Activated CD8-positive, alpha-beta T cell treated with anti-CD3 and anti-CD28 coated beads for 36 hours (primary cell): ENCODE measurements around the gene SKP2. TPM values are rescaled to one million over a fixed set of nuclear protein-coding genes. Genes with fewer than 3 reads are reported as not detected.

ENCODE experiments used
- ATAC-seq: fragments of 200-7000 bp; cut with Tn5 transposase; one replicate; pipeline ENCODE4 v1.10.0; 2021; ENCODE audit warnings: mild to moderate bottlenecking, moderate library complexity
- CTCF ChIA-PET: fragments of 350-600 bp; sonication (Branson Sonifier 250); formaldehyde crosslinking; loops from one replicate; lab custom pipeline; 2021; ENCODE audit warnings: antibody characterized with exemption; lab: Charles Lee
- POLR2A ChIA-PET: fragments of 350-600 bp; sonication (Branson Sonifier 250); formaldehyde crosslinking; loops from one replicate; lab custom pipeline; 2021; ENCODE audit warnings: antibody characterized with exemption; lab: Charles Lee
- DNase-seq: peaks from one replicate; pipeline ENCODE4 v3.0.0-alpha.2; 2020
- H3K27ac Mint-ChIP-seq: one replicate; pipeline ENCODE4 v1.8.0; 2021; ENCODE audit warnings: mild to moderate bottlenecking, mixed read lengths
- H3K27me3 Mint-ChIP-seq: one replicate; pipeline ENCODE4 v1.8.0; 2021; ENCODE audit warnings: mixed read lengths
- H3K36me3 Mint-ChIP-seq: one replicate; pipeline ENCODE4 v1.8.0; 2021; ENCODE audit warnings: low read depth, mixed read lengths
- H3K4me1 Mint-ChIP-seq: one replicate; pipeline ENCODE4 v1.8.0; 2021; ENCODE audit warnings: low read depth, mixed read lengths
- H3K4me3 Mint-ChIP-seq: one replicate; pipeline ENCODE4 v1.8.0; 2021; ENCODE audit warnings: mild to moderate bottlenecking, moderate library complexity, mixed read lengths
- H3K9me3 Mint-ChIP-seq: one replicate; pipeline ENCODE4 v1.8.0; 2021; ENCODE audit warnings: mixed read lengths
- intact Hi-C: fragments of 100-400 bp; cut with micrococcal nuclease; formaldehyde crosslinking; loops from one replicate; pipeline ENCODE4 v1.10.0; 2022
- total RNA-seq, 2 experiments: library from RNA; stranded (reverse); gene quantifications; one replicate each; pipeline ENCODE4 v1.2.3, GENCODE V29; 2021
- TF ChIP-seq, protein P1 (sequence below): fragments of 200-600 bp; IDR thresholded peaks from one replicate; pipeline ENCODE4 v1.8.0; 2022; ENCODE audit warnings: antibody characterized with exemption, mild to moderate bottlenecking

SKP2 gene
- total RNA-seq, 2 experiments from 2014 or later = 55.8 to 60.2 TPM

DNA sequence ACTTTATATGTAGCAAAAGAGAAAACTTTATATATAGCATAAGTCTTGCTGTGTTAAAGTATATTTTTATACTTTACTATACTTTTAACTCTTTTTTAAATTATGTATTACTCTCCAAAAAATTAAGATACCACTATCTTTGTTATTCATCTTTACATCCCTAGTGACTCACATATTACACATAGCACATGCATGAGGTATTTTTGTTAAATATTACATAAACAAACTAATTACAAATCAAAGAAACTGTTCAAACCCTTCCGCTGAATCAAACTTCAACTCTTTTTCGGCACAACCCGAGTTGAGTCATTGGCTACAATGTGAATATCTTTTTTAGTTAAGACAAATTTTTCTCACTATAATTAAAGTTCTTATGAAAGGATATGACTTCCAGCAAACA lies 57.8 kb downstream of the SKP2 start:
- Mint-ChIP-seq H3K36me3 (peaks cover 23% of the 10 kb centered on the region), H3K4me3 (no peak overlapping the region), H3K9me3 (no peaks in the 10 kb centered on the region), H3K27me3 (no peaks in the 10 kb centered on the region), H3K4me1 (no peaks in the 10 kb centered on the region), H3K27ac (no peak overlapping the region)
- DNase-seq = no peak
- ChIA-PET CTCF (no interaction called here), POLR2A (no interaction called here)
- TF ChIP-seq, protein P1, sequence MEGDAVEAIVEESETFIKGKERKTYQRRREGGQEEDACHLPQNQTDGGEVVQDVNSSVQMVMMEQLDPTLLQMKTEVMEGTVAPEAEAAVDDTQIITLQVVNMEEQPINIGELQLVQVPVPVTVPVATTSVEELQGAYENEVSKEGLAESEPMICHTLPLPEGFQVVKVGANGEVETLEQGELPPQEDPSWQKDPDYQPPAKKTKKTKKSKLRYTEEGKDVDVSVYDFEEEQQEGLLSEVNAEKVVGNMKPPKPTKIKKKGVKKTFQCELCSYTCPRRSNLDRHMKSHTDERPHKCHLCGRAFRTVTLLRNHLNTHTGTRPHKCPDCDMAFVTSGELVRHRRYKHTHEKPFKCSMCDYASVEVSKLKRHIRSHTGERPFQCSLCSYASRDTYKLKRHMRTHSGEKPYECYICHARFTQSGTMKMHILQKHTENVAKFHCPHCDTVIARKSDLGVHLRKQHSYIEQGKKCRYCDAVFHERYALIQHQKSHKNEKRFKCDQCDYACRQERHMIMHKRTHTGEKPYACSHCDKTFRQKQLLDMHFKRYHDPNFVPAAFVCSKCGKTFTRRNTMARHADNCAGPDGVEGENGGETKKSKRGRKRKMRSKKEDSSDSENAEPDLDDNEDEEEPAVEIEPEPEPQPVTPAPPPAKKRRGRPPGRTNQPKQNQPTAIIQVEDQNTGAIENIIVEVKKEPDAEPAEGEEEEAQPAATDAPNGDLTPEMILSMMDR = no peak
- no peak for ATAC-seq
- intact Hi-C loops = no loop called here

DNA sequence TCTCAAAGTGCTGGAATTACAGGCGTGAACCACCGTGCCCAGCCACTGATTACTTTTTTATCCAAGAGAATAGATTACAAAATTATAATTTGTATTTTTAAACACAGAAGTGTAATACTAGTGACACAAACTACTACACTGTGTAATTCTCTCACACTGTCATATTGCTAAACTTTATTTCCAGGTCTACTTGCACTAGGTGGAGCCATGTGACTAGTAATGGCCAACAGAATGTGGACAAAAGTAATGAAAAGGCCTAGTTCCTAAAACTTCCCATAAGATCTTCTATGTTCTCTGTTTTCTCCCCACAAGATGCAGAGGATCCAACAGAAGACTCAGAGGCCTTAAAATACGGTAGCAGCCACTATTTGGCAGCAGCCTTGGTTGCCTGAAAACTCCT lies 62.5 kb downstream of the SKP2 start:
- H3K27me3 Mint-ChIP-seq = no peaks in the 10 kb centered on the region
- no peak for ATAC-seq
- H3K9me3 Mint-ChIP-seq = no peaks in the 10 kb centered on the region
- no peak overlapping the region for H3K27ac Mint-ChIP-seq
- TF ChIP-seq, protein P1 = no peak
- intact Hi-C loops = no loop called here
- peaks cover 23% of the 10 kb centered on the region for H3K36me3 Mint-ChIP-seq
- no peak for DNase-seq
- no peaks in the 10 kb centered on the region for H3K4me1 Mint-ChIP-seq
- ChIA-PET CTCF (no interaction called here), POLR2A (no interaction called here)
- no peak overlapping the region for H3K4me3 Mint-ChIP-seq

DNA sequence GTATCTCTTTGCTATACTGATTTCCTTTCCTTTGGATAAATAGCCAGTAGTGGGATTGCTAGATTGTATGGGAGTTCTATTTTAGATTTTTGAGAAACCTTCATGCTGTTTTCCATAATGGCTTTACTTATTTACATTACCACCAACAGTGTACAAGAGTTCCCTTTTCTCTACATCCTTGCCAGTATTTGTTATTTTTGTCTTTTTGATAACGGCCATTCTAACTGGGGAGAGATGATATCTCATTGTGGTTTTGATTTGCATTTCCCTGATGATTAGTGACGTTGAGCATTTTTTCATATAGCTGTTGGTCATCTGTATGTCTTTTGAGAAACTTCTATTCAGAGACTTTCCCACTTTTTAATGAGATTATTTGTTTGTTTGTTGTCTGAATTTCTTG lies 64.0 kb downstream of the SKP2 start:
- TF ChIP-seq, protein P1 = no peak
- H3K27ac Mint-ChIP-seq = no peak overlapping the region
- H3K4me1 Mint-ChIP-seq = no peaks in the 10 kb centered on the region
- H3K36me3 Mint-ChIP-seq = peaks cover 26% of the 10 kb centered on the region
- CTCF ChIA-PET = interaction anchor here (1.5 kb wide), 1 partner anchor 26 kb away, joined by 6 read pairs; the partner anchor contains the start of gene NADK2
- intact Hi-C loops = no loop called here
- no peak for DNase-seq
- POLR2A ChIA-PET = no interaction called here
- no peaks in the 10 kb centered on the region for H3K9me3 Mint-ChIP-seq
- H3K27me3 Mint-ChIP-seq = no peaks in the 10 kb centered on the region
- H3K4me3 Mint-ChIP-seq = no peak overlapping the region
- ATAC-seq = no peak

DNA sequence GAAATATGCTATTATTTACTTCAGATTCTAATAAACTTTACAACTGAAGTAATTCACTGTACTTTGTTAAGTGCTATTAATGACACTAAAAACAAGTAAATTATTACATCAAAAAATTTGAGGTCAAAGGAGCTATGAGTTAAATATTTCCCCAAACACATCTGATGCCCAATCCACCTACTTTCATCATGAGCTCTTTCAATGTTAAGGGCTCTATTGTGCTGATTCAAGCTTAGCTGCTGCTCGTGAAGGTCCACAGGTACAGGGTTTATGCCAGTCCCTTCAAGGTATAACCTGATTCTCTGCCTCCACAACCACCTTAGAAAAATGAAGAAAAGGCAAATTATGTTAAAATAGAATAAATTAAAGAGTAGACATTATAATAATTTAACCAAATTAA lies 65.7 kb downstream of the SKP2 start:
- no peak overlapping the region for H3K27ac Mint-ChIP-seq
- ChIA-PET CTCF (interaction anchor here (1.4 to 2.2 kb wide), 6 partner anchors 10 to 88 kb away, joined by 3 to 6 read pairs (median 5); partner anchors contain the start of gene NADK2), POLR2A (interaction anchor here (0.7 kb wide), 1 partner anchor 65 kb away, joined by 3 read pairs; no protein-coding TSS in a partner anchor)
- intact Hi-C loops = no loop called here
- no peaks in the 10 kb centered on the region for H3K9me3 Mint-ChIP-seq
- no peaks in the 10 kb centered on the region for H3K4me1 Mint-ChIP-seq
- H3K4me3 Mint-ChIP-seq = no peak overlapping the region
- H3K27me3 Mint-ChIP-seq = no peaks in the 10 kb centered on the region
- peaks cover 28% of the 10 kb centered on the region for H3K36me3 Mint-ChIP-seq
- TF ChIP-seq, protein P1 = no peak
- no peak for ATAC-seq
- no peak for DNase-seq

DNA sequence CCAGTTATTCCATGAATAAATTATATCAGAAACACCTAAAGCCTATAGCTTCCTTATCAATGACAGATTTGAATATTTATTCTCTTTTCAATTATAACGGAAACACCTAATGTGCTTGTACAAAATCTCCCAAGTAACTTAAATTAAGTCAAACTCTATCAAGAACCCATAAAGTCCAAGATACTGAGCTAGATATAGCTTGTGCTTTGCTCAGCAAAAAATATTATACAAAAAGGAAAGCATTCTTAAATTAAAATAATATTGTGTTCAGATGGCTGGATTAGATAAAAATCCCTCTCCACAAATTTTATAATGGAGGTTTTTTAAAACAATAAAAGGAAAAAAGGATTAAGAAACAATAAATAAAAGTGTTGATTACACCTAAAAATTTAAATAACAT lies 66.1 kb downstream of the SKP2 start:
- no peak overlapping the region for H3K27ac Mint-ChIP-seq
- ATAC-seq (no peak), DNase-seq (no peak)
- no peak overlapping the region for H3K4me3 Mint-ChIP-seq
- peaks cover 26% of the 10 kb centered on the region for H3K36me3 Mint-ChIP-seq
- TF ChIP-seq, protein P1 = no peak
- H3K4me1 Mint-ChIP-seq = no peaks in the 10 kb centered on the region
- intact Hi-C loops = no loop called here
- ChIA-PET POLR2A (interaction anchor here (0.7 kb wide), 1 partner anchor 65 kb away, joined by 3 read pairs; no protein-coding TSS in a partner anchor), CTCF (interaction anchor here (1.3 to 2.2 kb wide), 7 partner anchors 10 to 88 kb away, joined by 3 to 6 read pairs (median 5); partner anchors contain the start of gene NADK2)
- no peaks in the 10 kb centered on the region for H3K27me3 Mint-ChIP-seq
- H3K9me3 Mint-ChIP-seq = no peaks in the 10 kb centered on the region
